HG03442 (cell line): ENCODE data around the gene IKBKE.

Experiments used
- ATAC-seq: cut with Tn5 transposase; IDR thresholded peaks from one replicate; pipeline ENCODE4 v1.9.1; 2021; ENCODE audit warnings: mild to moderate bottlenecking, moderate library complexity; ENCODE audit not compliant: unreplicated experiment

IKBKE gene

GRCh38 chr1:206511362-206512057 lies 41.2 kb downstream of the IKBKE start:
- ATAC-seq, result no peak

DNA sequence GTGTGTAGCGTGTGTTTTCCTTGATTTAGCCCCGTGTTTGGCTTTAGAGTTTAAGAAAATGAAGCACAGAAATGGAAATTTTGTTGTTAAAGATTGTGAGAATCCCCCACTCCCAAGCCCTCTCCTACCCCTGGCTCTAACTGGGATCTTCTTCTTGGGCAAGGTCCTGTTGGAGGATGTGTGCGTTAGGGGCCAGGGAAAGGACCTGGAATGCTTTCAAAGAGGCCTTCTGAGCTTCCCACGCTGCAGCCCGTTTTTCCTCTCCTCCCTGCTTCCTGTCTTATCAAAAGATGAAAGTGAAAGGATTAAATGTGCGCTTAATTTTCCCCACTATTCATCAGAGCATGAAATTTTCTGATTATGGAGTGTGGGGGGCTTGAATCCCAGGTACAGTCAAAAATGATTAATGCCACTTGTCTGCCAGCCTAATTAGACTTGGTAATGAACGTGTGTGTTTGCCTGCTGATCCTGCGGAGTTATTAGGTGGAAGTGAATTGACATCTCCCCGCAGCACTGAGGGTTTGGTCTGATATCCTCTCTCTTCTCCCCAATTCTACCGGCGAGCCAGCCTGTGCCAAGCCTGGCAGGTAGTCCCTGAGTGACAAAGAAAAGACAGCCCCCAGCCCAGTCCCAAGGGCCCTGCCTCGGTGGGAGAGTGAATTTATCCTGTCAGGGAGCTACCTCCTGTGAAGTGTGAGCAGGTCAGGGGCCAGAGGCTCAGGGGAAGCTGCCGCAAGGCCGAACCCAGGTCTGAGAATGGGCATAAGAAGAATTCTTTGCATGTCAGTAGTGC lies 42.0 kb downstream of the IKBKE start:
- ATAC-seq, result no peak

DNA sequence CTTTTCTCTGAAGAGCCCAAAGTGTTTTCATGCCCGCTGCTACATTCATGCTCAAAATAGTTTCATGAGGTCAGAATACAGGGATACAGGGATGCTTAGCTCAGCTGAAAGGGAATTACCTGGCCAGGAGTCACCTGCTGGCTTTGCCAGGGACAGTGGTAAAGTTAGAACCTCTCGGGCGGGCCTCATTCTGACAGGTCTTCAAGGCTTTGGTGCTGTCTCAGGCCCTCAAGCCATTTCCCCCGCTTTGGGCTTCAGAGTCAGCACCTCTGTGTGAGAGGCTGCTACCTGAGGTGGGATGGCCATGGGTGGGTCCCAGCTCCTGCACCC lies 42.5 kb downstream of the IKBKE start:
- no peak for ATAC-seq

- no peak for ATAC-seq
These were observed 43.2 kb downstream of the IKBKE start for GRCh38 chr1:206513312-206514111.

GRCh38 chr1:206514813-206515387 lies 44.6 kb downstream of the IKBKE start:
- no peak for ATAC-seq

DNA sequence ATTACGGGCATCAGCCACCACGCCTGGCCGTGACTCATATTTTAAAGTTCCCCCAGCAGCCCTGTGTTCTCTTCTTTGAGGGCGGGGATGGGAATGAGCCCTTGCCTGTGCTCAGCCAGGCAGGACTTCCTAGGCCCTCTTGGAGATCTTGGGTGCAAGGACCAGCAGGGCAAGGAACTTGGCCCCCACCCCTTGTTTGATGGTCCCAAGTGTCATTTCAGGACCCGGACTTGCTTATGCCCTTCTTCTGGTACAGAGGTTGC lies 46.4 kb downstream of the IKBKE start:
- no peak for ATAC-seq

- ATAC-seq, result no peak
These were observed 47.5 kb downstream of the IKBKE start for GRCh38 chr1:206517784-206518183.

DNA sequence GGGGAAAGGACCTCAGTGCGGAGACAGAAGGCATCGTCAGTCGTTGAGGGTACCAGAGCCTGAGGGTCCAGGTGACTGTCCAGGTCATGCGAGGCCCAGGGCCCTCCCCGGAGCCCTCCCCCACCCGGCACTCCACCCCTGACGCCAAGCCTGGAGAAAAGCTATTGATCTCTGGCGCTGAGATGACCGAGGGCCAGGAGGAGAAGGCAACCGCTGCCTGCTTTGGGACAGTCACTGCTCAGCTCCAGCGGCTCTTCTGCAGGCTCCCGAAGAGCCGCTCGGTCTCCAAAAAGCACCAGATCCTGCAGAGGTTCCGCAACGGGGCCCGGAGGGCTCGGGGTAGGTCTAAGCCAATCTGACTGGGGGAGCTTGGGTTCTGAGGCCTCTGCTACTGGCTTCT lies 47.9 kb downstream of the IKBKE start:
- no peak for ATAC-seq

DNA sequence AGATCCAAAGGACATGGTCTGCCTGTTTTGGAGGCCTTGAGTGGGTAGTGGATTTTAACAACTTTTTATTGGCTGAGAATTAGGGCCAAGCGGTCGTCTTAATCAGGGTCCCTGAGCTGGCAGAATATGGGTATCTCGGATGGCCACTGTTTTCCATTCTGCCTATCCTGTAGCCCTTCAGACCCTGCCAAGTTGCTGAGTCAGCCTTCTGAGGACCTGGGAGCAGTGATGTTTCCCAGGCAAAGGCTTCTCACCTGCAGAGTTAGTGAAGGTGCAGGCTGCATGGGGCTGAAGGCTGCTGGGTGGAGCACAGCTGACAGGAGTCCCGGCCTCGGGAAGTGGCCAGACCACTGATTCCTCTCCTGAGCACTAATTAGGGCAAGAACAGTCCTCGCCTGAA lies 48.5 kb downstream of the IKBKE start:
- ATAC-seq, result no peak

DNA sequence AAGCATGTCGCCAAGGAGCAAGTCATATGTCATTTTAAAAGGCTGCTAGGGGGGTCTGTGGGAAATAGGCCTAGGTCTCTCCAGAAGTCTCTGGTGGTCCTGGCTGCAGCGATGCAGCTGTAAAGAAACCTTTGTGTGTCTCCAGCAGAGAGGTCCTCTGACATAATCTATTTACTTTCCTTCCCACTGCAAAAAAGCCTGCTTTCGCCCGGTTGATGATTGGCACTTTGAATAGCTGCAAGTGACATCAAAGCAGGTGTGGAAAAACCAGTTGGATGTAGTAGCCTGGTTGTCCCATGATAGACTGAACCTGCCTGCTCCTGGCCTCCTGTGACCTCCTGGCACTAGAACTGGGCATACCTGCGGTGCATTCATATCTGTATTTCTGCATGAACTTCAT lies 50.9 kb downstream of the IKBKE start:
- no peak for ATAC-seq

- ATAC-seq, result no peak
These were observed 51.6 kb downstream of the IKBKE start for GRCh38 chr1:206521694-206522402.

GRCh38 chr1:206524739-206525364 lies 54.6 kb downstream of the IKBKE start:
- no peak for ATAC-seq

GRCh38 chr1:206526064-206526911 lies 56.0 kb downstream of the IKBKE start:
- ATAC-seq, result no peak

GRCh38 chr1:206529425-206529824 lies 59.1 kb downstream of the IKBKE start:
- ATAC-seq, result no peak

DNA sequence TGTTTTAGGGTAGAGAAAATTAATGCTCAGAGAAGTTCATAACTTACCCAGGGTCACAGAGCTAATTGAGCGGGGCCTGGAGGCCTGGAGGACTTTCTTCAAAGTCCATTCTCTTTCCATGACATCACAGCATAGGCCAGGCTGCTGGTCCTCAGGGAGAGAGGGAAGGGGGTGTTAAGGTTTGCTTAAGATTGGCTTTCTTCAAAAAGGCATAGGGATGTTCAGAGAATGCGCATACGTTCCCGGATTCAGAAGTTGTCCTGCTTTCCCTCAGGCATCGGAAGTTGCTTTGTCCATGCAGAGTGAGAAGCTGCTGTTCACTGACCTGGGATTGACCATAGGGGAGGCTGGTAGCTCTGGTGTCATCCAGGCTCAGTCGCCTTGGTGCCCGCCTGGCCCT lies 62.1 kb downstream of the IKBKE start:
- no peak for ATAC-seq

DNA sequence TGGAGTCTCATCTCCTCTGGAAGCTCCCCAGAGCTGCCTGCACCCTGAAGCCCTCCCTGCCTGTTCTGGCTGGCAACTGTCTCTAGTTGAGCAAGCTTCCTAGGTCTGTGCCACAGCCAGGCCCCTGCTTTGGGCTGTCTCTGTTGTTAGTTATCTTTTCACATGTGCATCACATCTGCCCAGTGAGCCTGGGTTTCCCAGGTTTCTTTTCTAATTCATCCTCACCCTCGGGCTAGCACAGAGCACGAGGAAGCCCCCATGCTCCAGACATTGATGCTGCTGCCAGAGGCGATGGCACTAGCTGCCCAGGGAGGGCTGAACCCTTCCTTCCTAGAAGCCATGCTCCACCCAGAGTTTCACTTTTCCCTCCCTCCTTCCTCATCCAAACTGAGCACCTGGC lies 64.3 kb downstream of the IKBKE start:
- no peak for ATAC-seq

- ATAC-seq, result no peak
These were observed 65.5 kb downstream of the IKBKE start for GRCh38 chr1:206535853-206536188.

DNA sequence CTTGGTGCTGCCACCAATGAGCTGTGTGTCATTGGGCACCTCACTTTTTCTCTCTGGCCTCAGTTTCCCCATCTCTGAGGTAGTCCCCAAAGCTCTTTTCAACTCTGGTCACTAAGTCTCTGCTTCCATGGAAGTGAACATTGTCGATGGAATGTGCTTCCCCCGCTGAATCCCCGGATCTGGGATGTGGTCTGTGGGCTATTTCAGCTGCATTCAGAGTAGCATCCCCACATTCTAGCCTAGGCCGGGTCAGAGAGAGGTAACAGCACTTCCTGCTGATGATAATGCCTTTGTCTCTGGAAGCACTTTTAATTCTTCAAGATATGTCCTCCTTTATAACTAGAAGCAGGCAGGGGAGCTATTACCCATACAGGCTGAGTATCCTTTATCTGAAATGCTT lies 66.9 kb downstream of the IKBKE start:
- no peak for ATAC-seq

- no peak for ATAC-seq
These were observed 68.0 kb downstream of the IKBKE start for GRCh38 chr1:206538086-206538770.
